Type B pancreatic cell (in vitro differentiated cells): ENCODE results near the gene EHBP1. TPM values are rescaled to one million over a fixed set of nuclear protein-coding genes. Genes with fewer than 3 reads are reported as not detected.

ENCODE experiments used
- DNase-seq: peaks from one replicate; pipeline ENCODE4 v3.0.0; 2021; ENCODE audit warnings: mixed read lengths; ENCODE audit not compliant: unreplicated experiment; ENCODE audit errors: extremely low spot score
- H3K27ac Mint-ChIP-seq: 2 replicates; pipeline ENCODE4 v1.8.0; 2021; ENCODE audit warnings: mild to moderate bottlenecking, mixed read lengths
- H3K27me3 Mint-ChIP-seq: 2 replicates; pipeline ENCODE4 v1.8.0; 2021; ENCODE audit warnings: mixed read lengths
- H3K36me3 Mint-ChIP-seq: 2 replicates; pipeline ENCODE4 v1.8.0; 2021; ENCODE audit warnings: mixed read lengths
- H3K4me1 Mint-ChIP-seq: one replicate; pipeline ENCODE4 v1.8.0; 2021; ENCODE audit warnings: mixed read lengths; ENCODE audit not compliant: unreplicated experiment
- H3K4me3 Mint-ChIP-seq: 2 replicates; pipeline ENCODE4 v1.8.0; 2021; ENCODE audit warnings: mild to moderate bottlenecking, mixed read lengths
- H3K9me3 Mint-ChIP-seq: 2 replicates; pipeline ENCODE4 v1.8.0; 2021; ENCODE audit warnings: mixed read lengths
- CTCF ChIP-seq: fragments of 200-600 bp; sonication (generic); conservative IDR thresholded peaks from 2 replicates; pipeline ENCODE4 v1.5.0; 2021; ENCODE audit warnings: antibody characterized with exemption, mild to moderate bottlenecking
- total RNA-seq: library from RNA; stranded (reverse); gene quantifications from 2 replicates; pipeline ENCODE4 v1.2.1, GENCODE V29; 2021; ENCODE audit warnings: low replicate concordance

EHBP1 gene
- total RNA-seq, 1 donor from 2014 or later, result 59.2 TPM

GRCh38 chr2:62992561-62992960 is 287.0 kb downstream of the EHBP1 start:
- no peaks in the 10 kb centered on the region for H3K27me3 Mint-ChIP-seq
- H3K4me3 Mint-ChIP-seq, result no peak overlapping the region
- no peak for TF ChIP-seq CTCF
- H3K4me1 Mint-ChIP-seq, result no peaks in the 10 kb centered on the region
- no peak for DNase-seq
- H3K36me3 Mint-ChIP-seq, result peaks cover 6% of the 10 kb centered on the region
- H3K27ac Mint-ChIP-seq, result no peak overlapping the region
- H3K9me3 Mint-ChIP-seq, result no peaks in the 10 kb centered on the region

DNA sequence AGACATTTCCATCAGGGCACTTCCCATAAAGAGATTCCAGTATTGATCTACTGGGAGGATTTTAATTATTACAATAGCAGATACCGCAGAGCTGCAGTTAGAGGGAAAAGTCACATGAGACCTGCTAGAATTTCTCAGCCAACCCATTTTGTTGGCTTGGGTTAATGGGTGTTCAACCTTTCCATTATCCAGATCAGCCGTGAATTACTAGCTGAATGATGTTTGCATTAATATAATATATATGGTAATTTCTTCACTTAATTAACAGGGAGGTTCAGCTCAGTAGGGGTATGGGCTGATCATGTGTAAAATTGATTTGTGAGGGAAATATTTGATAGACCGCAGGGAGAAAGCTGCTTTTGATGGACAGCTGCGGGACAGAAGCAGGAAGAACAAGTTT is 288.7 kb downstream of the EHBP1 start:
- no peak overlapping the region for H3K27ac Mint-ChIP-seq
- no peaks in the 10 kb centered on the region for H3K27me3 Mint-ChIP-seq
- no peaks in the 10 kb centered on the region for H3K9me3 Mint-ChIP-seq
- peaks cover 6% of the 10 kb centered on the region for H3K36me3 Mint-ChIP-seq
- no peak overlapping the region for H3K4me3 Mint-ChIP-seq
- DNase-seq, result no peak
- no peak for TF ChIP-seq CTCF
- no peaks in the 10 kb centered on the region for H3K4me1 Mint-ChIP-seq

DNA sequence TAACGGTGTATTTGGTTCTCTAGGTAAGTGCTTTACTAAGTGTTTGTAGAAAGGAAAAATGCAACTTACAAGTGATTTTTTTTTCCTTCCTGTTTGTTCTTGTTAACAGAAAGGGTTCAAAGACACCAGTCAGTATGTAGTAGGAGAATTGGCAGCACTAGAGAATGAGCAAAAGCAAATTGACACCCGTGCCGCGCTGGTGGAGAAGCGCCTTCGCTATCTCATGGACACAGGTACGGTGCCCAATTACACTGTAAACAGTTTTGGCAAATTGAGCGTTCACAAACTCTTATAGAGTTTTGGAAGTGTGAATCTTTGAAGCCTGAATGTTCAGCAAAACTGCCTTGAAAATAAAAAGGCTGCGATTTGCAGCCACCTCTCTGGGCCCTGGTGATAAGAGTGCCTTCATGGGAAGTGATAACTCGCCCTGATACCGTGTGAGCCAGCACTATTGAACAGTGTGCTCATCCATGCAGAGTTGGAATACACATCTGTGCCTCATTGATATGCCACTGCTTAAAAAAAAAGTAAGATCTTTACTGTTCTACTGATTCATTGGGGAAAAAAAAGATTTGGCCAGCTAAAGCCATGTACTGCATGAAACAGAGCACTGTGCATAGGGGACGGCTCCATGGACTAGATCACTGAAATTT is 291.1 kb downstream of the EHBP1 start:
- no peaks in the 10 kb centered on the region for H3K9me3 Mint-ChIP-seq
- H3K27ac Mint-ChIP-seq, result no peak overlapping the region
- no peak for TF ChIP-seq CTCF
- H3K27me3 Mint-ChIP-seq, result no peaks in the 10 kb centered on the region
- no peaks in the 10 kb centered on the region for H3K4me1 Mint-ChIP-seq
- H3K36me3 Mint-ChIP-seq, result peaks cover 9% of the 10 kb centered on the region
- no peak for DNase-seq
- no peak overlapping the region for H3K4me3 Mint-ChIP-seq

DNA sequence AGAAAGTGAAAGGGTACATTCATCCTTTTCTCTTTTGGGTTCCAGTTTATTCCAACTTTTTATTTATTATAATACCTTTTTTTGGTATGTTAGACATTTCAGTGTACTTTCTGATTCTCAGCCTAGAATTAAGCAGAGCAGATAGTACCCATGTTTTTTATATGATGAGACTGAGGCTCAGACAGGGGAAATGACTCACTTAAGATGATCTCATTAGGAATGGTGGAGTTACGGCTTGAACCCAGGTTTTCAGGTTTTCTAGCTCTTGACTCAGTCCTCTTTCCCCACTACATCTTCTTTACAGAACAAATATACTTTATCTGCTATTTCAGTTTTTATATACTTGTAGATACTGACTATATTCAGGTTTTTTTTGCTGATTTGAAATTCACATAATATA is 293.4 kb downstream of the EHBP1 start:
- Mint-ChIP-seq H3K9me3 (no peaks in the 10 kb centered on the region), H3K27ac (no peak overlapping the region), H3K4me1 (no peaks in the 10 kb centered on the region), H3K4me3 (no peak overlapping the region), H3K27me3 (no peaks in the 10 kb centered on the region), H3K36me3 (peaks cover 9% of the 10 kb centered on the region)
- no peak for DNase-seq
- TF ChIP-seq CTCF, result no peak

DNA sequence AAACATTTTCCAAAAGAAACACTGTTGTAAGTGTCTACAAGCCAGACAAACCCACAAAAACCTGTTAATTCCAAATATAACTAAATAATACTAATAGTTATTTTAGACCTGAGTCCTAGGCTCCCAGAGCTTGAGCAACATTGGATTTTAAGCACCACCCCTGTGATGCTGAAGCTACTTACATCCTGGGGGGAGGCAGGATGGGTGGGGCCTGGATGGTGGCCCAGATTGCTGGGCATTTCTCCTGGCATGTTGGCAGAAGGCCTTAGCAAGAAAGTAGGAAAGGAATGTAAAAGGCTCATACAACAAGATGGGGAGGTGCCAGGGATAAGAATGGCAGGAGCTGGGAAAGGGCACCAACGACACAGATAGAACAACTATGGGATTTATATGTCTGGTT is 294.4 kb downstream of the EHBP1 start:
- Mint-ChIP-seq H3K27ac (no peak overlapping the region), H3K36me3 (peaks cover 12% of the 10 kb centered on the region), H3K4me3 (no peak overlapping the region), H3K9me3 (no peaks in the 10 kb centered on the region), H3K27me3 (no peaks in the 10 kb centered on the region), H3K4me1 (no peaks in the 10 kb centered on the region)
- DNase-seq, result no peak
- TF ChIP-seq CTCF, result no peak

DNA sequence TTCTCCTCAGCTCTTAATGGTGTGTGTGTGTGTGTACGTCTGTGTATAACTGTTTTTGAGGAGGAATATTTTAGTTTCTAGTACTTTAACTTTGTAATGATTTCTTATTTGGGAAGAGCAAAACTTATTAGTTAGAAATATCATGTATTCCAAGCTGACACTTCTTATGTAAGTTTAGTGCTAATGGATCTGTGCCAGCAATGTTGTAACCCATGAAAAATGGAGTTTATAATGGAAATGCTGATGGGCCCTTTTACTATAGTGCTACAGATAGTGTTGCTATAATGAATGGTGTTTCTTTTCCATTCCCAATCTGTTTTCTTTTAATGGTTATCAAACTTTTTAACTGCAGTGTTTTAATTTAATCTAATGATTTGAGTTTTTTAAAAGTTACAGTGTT is 295.3 kb downstream of the EHBP1 start:
- Mint-ChIP-seq H3K27ac (no peak overlapping the region), H3K9me3 (no peaks in the 10 kb centered on the region), H3K4me1 (no peaks in the 10 kb centered on the region), H3K36me3 (peaks cover 12% of the 10 kb centered on the region), H3K27me3 (no peaks in the 10 kb centered on the region), H3K4me3 (no peak overlapping the region)
- TF ChIP-seq CTCF, result no peak
- DNase-seq, result no peak
